K562 (cell line): ENCODE measurements around the gene OR10A2. TPM values are rescaled to one million over a fixed set of nuclear protein-coding genes. Genes with fewer than 3 reads are reported as not detected.
A peak's percentile ranks its signal among the peaks of the same experiment; 100 is the strongest.

ENCODE experiments used
- ATAC-seq: fragments of 200-7000 bp; cut with Tn5 transposase; 3 replicates; pipeline ENCODE4 v1.9.1; 2020; ENCODE audit warnings: moderate library complexity
- BruUV-seq: library from RNA; stranded (reverse); fragments of 400-500 nt; replicated peaks from 2 replicates; lab custom pipeline; 2021; lab: Mats Ljungman, UMichigan
- CTCF ChIA-PET: fragments of 300-600 bp; formaldehyde crosslinking; extraction: SDS; loops from one replicate; lab custom pipeline; 2021; ENCODE audit warnings: low intra/inter-chr PET ratio; lab: Yijun Ruan, JAX
- POLR2A ChIA-PET: fragments of 300-600, 350-650 bp; sonication (Branson Sonifier 250); formaldehyde crosslinking; extraction: SDS; loops from one replicate; lab custom pipeline; 2021; ENCODE audit warnings: antibody characterized with exemption, inconsistent platforms; lab: Yijun Ruan, JAX
- DNase-seq, 4 experiments: peaks; one replicate each; pipeline versions ENCODE4 v3.0.0 to v3.0.0-alpha.2; 2011 to 2018; ENCODE audit warnings: low spot score in 3 of 4, mixed read lengths in 3 of 4; ENCODE audit errors: extremely low read depth in 1 of 4
- FAIRE-seq: peaks from 2 replicates; lab custom pipeline; 2011; peaks lifted over from hg19 to GRCh38; lab: Jason Lieb, UNC
- H2AFZ ChIP-seq: 2 replicates; pipeline ENCODE4 v1.6.0; 2011; ENCODE audit warnings: low read depth, low read length, control low read depth, inconsistent platforms
- H3K27ac ChIP-seq: fragments of 200-600 bp; 3 replicates; pipeline ENCODE4 v1.8.0; 2011; ENCODE audit warnings: low read depth, mild to moderate bottlenecking, control low read depth, inconsistent platforms, low read length, moderate library complexity, mixed read lengths; ENCODE audit errors: extremely low read depth
- H3K27me3 ChIP-seq, 2 experiments: fragments of 300-600 bp in 1 of 2; 2 replicates in 1 of 2; 3 replicates in 1 of 2; pipeline versions ENCODE4 v1.6.0 to v1.8.0; 2011; ENCODE audit warnings: inconsistent platforms in 2 of 2, low read length in 2 of 2, mild to moderate bottlenecking in 1 of 2, mixed read lengths in 1 of 2, moderate library complexity in 1 of 2; ENCODE audit not compliant: control insufficient read depth in 2 of 2, insufficient read depth in 2 of 2
- H3K36me3 ChIP-seq: fragments of 300-600 bp; 3 replicates; pipeline ENCODE4 v1.8.0; 2011; ENCODE audit warnings: mild to moderate bottlenecking, low read length, inconsistent platforms; ENCODE audit not compliant: control insufficient read depth, insufficient read depth
- H3K4me1 ChIP-seq, 2 experiments: fragments of 200-600 bp in 1 of 2; replicated peaks in 1 of 2; 2 replicates in 1 of 2; 3 replicates in 1 of 2; pipeline versions ENCODE4 v1.5.1 to v1.8.0; 2011; ENCODE audit warnings: inconsistent platforms in 2 of 2, low read length in 2 of 2, mild to moderate bottlenecking in 1 of 2, mixed read lengths in 1 of 2, moderate library complexity in 1 of 2; ENCODE audit not compliant: control insufficient read depth in 2 of 2, insufficient read depth in 2 of 2
- H3K4me2 ChIP-seq: 2 replicates; pipeline ENCODE4 v1.6.1; 2011; ENCODE audit warnings: low read length, control low read depth, inconsistent platforms, mixed read lengths; ENCODE audit not compliant: insufficient read depth
- H3K4me3 ChIP-seq: fragments of 200-600 bp; sonication (generic), shearing (Covaris generic); 2 replicates; pipeline ENCODE4 v1.5.1; 2016; ENCODE audit warnings: control low read depth, inconsistent platforms
- H3K79me2 ChIP-seq: fragments of 200-600 bp; 3 replicates; pipeline ENCODE4 v1.8.0; 2011; ENCODE audit warnings: low read length, inconsistent platforms; ENCODE audit not compliant: control insufficient read depth, insufficient read depth
- H3K9ac ChIP-seq, 2 experiments: 2 replicates each; pipeline versions ENCODE4 v1.6.0 to v1.6.1; 2011; ENCODE audit warnings: low read depth in 2 of 2, low read length in 2 of 2, control low read depth in 1 of 2, inconsistent platforms in 1 of 2, mild to moderate bottlenecking in 1 of 2, mixed read lengths in 1 of 2; ENCODE audit not compliant: insufficient read depth in 1 of 2
- H3K9me1 ChIP-seq: one replicate; pipeline ENCODE4 v1.6.0; 2011; ENCODE audit warnings: inconsistent platforms, mild to moderate bottlenecking, low read length, moderate library complexity; ENCODE audit not compliant: control insufficient read depth, insufficient read depth
- H3K9me3 ChIP-seq: replicated peaks from 2 replicates; pipeline ENCODE4 v1.5.1; 2011; ENCODE audit warnings: low read depth, low read length, inconsistent platforms; ENCODE audit not compliant: control insufficient read depth, insufficient read depth
- H4K20me1 ChIP-seq: replicated peaks from 2 replicates; pipeline ENCODE4 v1.6.1; 2011; ENCODE audit warnings: low read length, inconsistent platforms, mixed read lengths; ENCODE audit not compliant: control insufficient read depth, insufficient read depth
- ARID3B ChIP-seq: fragments of 250-450 bp; sonication (Bioruptor Pico); IDR thresholded peaks from 2 replicates; pipeline ENCODE4 v1.4.0; 2020; ENCODE audit warnings: borderline replicate concordance
- CBX2 ChIP-seq: fragments of 200-600 bp; sonication (generic); IDR thresholded peaks from one replicate; pipeline ENCODE4 v1.6.1; 2012; ENCODE audit warnings: mild to moderate bottlenecking, low read length, inconsistent platforms; ENCODE audit not compliant: insufficient read depth, poor library complexity, severe bottlenecking
- CHD4 ChIP-seq: fragments of 200-600 bp; sonication (generic); IDR thresholded peaks from 3 replicates; pipeline ENCODE4 v1.6.1; 2012; ENCODE audit warnings: low read depth, mild to moderate bottlenecking, mixed read lengths, low read length, inconsistent platforms; ENCODE audit not compliant: insufficient read depth, insufficient replicate concordance, poor library complexity, severe bottlenecking
- GTF3C2 ChIP-seq: IDR thresholded peaks from 3 replicates; pipeline ENCODE4 v1.6.1; 2011; ENCODE audit warnings: borderline replicate concordance, mild to moderate bottlenecking, moderate library complexity; ENCODE audit not compliant: insufficient read length; ENCODE audit errors: extremely low read depth
- HSF4 ChIP-seq: fragments of 250-450 bp; sonication (Bioruptor Pico); IDR thresholded peaks from 2 replicates; pipeline ENCODE4 v2.1.2; 2022; ENCODE audit warnings: mild to moderate bottlenecking, moderate library complexity, borderline replicate concordance
- IFI16 ChIP-seq: fragments of 250-450 bp; sonication (Bioruptor Pico); IDR thresholded peaks from 2 replicates; pipeline ENCODE4 v2.1.2; 2022; ENCODE audit warnings: mild to moderate bottlenecking, inconsistent platforms
- MEF2D ChIP-seq: conservative IDR thresholded peaks from 2 replicates; pipeline ENCODE4 v1.6.1; 2016; ENCODE audit warnings: low read depth, missing genetic modification characterization, missing compliant biosample characterization
- RBM15 ChIP-seq: fragments of 200-400 bp; formaldehyde crosslinking; IDR thresholded peaks from 2 replicates; pipeline ENCODE4 v1.6.1; 2018; ENCODE audit warnings: mild to moderate bottlenecking, low read length, moderate library complexity; ENCODE audit not compliant: insufficient read depth
- ZBTB9 ChIP-seq: fragments of 450-650 bp; formaldehyde crosslinking; IDR thresholded peaks from 2 replicates; pipeline ENCODE4 v1.4.0; 2020; ENCODE audit warnings: mild to moderate bottlenecking, moderate library complexity
- WGBS: fragments of 100-300 bp; shearing (Covaris generic); methylation state at CpG from one replicate; pipeline ENCODE4 v1.1.6; 2016; ENCODE audit warnings: low coverage, mixed read lengths; ENCODE audit not compliant: insufficient coverage; ENCODE audit errors: missing lambda C conversion rate; 5-methylcytosine and 5-hydroxymethylcytosine counted together
- in situ Hi-C: fragments of 300-500 bp; cut with MboI; formaldehyde crosslinking; loops from 4 replicates; pipeline ENCODE4 v1.15.0; 2018; ENCODE audit warnings: inconsistent platforms, mixed read lengths
- intact Hi-C: fragments of 100-400 bp; cut with micrococcal nuclease; formaldehyde crosslinking; loops from 2 replicates; pipeline ENCODE4 v1.14.2; 2022
- polyA plus RNA-seq, 8 experiments: library from polyadenylated mRNA; depleted of rRNA in 4 of 8; stranded (reverse) in 5 of 8; unstranded in 3 of 8; fragments of >200 nt; fragmentation: Nextera tagmentation in 2 of 8; fragmentation: Illumina TruSeq in 1 of 8; extraction: Ambion mirVana in 2 of 8; extraction: Trizol in 1 of 8; gene quantifications; 2 replicates each; pipeline versions ENCODE4 v1.2.1 to v1.2.3, GENCODE V29; 2011 to 2014; ENCODE audit warnings: inconsistent platforms in 1 of 8, missing spikeins in 1 of 8
- total RNA-seq, 7 experiments: library from RNA; depleted of rRNA in 6 of 7; stranded (reverse); fragments of >200 nt in 6 of 7; fragmentation: Illumina TruSeq in 2 of 7; extraction: Trizol in 2 of 7; gene quantifications; 2 replicates each; pipeline versions ENCODE4 v1.2.1 to v1.2.3, GENCODE V29; 2011 to 2021; ENCODE audit warnings: low replicate concordance in 1 of 7

Gene OR10A2
- total and polyA plus RNA-seq, 9 of the 15 experiments (the other 6 are each of a cell fraction or from before 2014, with no cell fraction given), result 0.10 TPM; not detected in 8

- FAIRE-seq, result no peak
- Histone ChIP-seq H3K79me2 (no peaks in the 10 kb centered on the region), H3K4me3 (no peak overlapping the region), H3K4me2 (no peak overlapping the region), H3K36me3 (no peaks in the 10 kb centered on the region), H3K9me3 (no peaks in the 10 kb centered on the region), H2AFZ (no peak overlapping the region), H4K20me1 (no peaks in the 10 kb centered on the region), H3K9me1 (no peaks in the 10 kb centered on the region), H3K4me1 (no peaks in the 10 kb centered on the region)
- ChIA-PET POLR2A (interaction anchor here (1.4 to 1.8 kb wide), 2 partner anchors 9 to 38 kb away, joined by 3 to 9 read pairs; no protein-coding TSS in a partner anchor), CTCF (no interaction called here)
- BruUV-seq, result no TSS peak
- in situ Hi-C loops, result no loop called here
- no peak for DNase-seq
- 3% methylated on average over 5 of the region's 5 CpGs for WGBS
- TF ChIP-seq HSF4 (CRISPR knock-in tag) (no peak), RBM15 (no peak), GTF3C2 (no peak), ARID3B (CRISPR knock-in tag) (no peak), MEF2D (tag) (no peak), CHD4 (no peak), ZBTB9 (CRISPR knock-in tag) (no peak), CBX2 (no peak), IFI16 (CRISPR knock-in tag) (no peak)
- TF ChIP-seq, all 486 proteins: peak for 0
- intact Hi-C loops, result no loop called here
- no peak overlapping the region for H3K27ac ChIP-seq
- H3K9ac ChIP-seq, result no peak overlapping the region
- no peaks in the 10 kb centered on the region for H3K27me3 ChIP-seq
- peak; percentile 61 for ATAC-seq
Measured at GRCh38 chr11:6824136-6824823, 38.6 kb upstream of the OR10A2 start.
